NT2/D1 (cell line): ENCODE results near the gene GTF3A.
A peak's percentile ranks its signal among the peaks of the same experiment; 100 is the strongest.

ENCODE experiments used
- DNase-seq: peaks from one replicate; pipeline ENCODE4 v3.0.0-alpha.2; 2011; ENCODE audit warnings: low read depth, low spot score
- H3K27me3 ChIP-seq: 2 replicates; pipeline ENCODE4 v1.6.0; 2011; ENCODE audit warnings: mild to moderate bottlenecking; ENCODE audit not compliant: insufficient read length, insufficient read depth
- H3K36me3 ChIP-seq: 2 replicates; pipeline ENCODE4 v1.6.1; 2011; ENCODE audit warnings: mild to moderate bottlenecking, low read length, mixed read lengths; ENCODE audit not compliant: insufficient read depth, insufficient read length
- H3K4me1 ChIP-seq: 2 replicates; pipeline ENCODE4 v1.5.1; 2011; ENCODE audit not compliant: insufficient read depth, insufficient read length
- H3K4me3 ChIP-seq: 2 replicates; pipeline ENCODE4 v1.5.1; 2011; ENCODE audit warnings: low read depth; ENCODE audit not compliant: insufficient read length
- H3K9ac ChIP-seq: 2 replicates; pipeline ENCODE4 v1.6.0; 2011; ENCODE audit warnings: low read depth; ENCODE audit not compliant: insufficient read length
- H3K9me3 ChIP-seq: 2 replicates; pipeline ENCODE4 v1.5.1; 2011; ENCODE audit warnings: mild to moderate bottlenecking, low read length; ENCODE audit not compliant: insufficient read depth
- SUZ12 ChIP-seq: IDR thresholded peaks from 2 replicates; pipeline ENCODE4 v1.6.1; 2011; ENCODE audit not compliant: insufficient read length, insufficient read depth; ENCODE audit errors: extremely low read depth
- YY1 ChIP-seq: IDR thresholded peaks from 2 replicates; pipeline ENCODE4 v1.6.1; 2011; ENCODE audit not compliant: insufficient read length, insufficient read depth
- ZNF274 ChIP-seq: IDR thresholded peaks from 2 replicates; pipeline ENCODE4 v1.6.1; 2011; ENCODE audit warnings: mild to moderate bottlenecking, low read depth, low read length

GTF3A gene

DNA sequence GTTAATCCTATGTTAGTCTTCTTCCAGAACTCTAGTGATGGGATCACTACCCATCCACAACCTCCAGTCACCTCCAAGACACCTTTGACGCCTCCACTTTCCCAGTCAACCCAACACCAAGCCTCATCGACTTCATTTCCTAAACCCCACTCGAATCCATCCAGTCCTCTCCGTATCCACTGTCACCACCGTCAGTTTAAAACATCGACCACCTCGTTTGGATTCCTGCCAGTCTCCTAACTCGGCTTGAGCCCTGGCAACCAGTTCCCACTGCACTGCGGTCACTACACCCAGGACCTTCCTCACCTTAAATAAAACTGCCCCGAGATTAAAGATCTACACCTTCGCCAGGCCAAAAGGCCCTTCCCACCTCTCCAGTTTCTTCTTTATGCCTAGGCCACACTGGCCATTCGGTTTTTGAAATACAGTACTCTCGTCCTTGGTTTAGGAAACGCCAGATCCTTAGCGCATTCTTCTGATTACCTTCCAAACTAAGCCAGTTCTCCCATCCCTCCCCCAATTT is 24.7 kb downstream of the GTF3A start:
- H3K4me3 ChIP-seq = peak overlapping the region; percentile 89
- H3K4me1 ChIP-seq = no peaks in the 10 kb centered on the region
- H3K9me3 ChIP-seq = no peaks in the 10 kb centered on the region
- TF ChIP-seq YY1 = no peak
- no peak for TF ChIP-seq SUZ12
- no peak for TF ChIP-seq ZNF274
- H3K27me3 ChIP-seq = peaks cover 20% of the 10 kb centered on the region
- H3K9ac ChIP-seq = peak overlapping the region; percentile 86
- no peaks in the 10 kb centered on the region for H3K36me3 ChIP-seq
- no peak for DNase-seq

DNA sequence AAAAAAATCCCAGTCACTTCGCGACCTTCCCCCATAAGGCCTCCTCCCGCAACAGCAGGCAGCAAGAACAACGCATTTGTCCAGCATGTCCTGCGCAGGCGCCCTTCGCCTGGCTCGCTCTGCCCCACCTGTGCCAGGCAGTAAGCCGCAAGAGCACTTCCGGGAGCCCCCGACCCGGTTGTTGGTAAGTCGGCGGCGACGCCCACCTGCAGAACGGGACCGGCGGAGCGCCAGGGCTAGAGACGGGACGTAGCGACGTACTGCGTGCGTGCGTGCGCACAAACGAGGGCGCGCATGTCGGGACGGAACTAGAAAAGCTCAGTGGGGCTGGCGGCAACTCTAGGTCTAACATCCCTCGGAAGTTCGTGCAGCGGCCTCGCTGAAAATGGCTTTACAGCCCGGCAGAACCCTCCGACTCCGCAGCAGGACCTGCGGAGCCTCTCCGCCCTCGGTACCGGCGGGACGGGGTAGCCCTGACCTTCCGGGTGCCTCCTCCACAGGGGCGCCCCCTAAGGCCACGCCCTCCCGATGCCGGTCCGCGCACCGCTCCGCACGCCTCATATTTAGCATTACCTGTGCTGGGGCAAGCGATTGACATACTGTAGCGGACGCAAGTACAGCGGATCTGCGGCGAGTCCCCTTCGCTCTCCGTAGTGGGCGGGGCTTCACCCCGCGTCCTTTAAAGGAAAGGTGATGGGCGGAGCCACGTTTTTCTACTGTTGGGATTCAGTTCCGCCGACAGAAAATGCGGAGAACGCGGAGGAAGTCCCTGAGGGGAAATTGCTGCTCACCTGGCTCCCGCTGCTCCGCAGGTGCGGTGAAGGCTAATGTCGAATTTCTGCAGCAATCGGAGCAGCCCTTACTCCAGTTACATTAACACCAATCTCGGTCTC is 25.8 kb downstream of the GTF3A start, which contains the start of gene MTIF3:
Gene MTIF3 (minus strand): TSS at position 629 of the 893 bp plus-strand sequence. CDS start 10,116 bp downstream, outside the sequence.
- Histone ChIP-seq H3K9me3 (no peaks in the 10 kb centered on the region), H3K36me3 (no peaks in the 10 kb centered on the region), H3K4me1 (no peaks in the 10 kb centered on the region), H3K9ac (peak within 1 kb of the TSS; percentile 86), H3K4me3 (peak within 1 kb of the TSS; percentile 89), H3K27me3 (peaks cover 20% of the 10 kb centered on the region)
- TF ChIP-seq SUZ12 (no peak), YY1 (no peak), ZNF274 (no peak)
- DNase-seq = peak; percentile 87

DNA sequence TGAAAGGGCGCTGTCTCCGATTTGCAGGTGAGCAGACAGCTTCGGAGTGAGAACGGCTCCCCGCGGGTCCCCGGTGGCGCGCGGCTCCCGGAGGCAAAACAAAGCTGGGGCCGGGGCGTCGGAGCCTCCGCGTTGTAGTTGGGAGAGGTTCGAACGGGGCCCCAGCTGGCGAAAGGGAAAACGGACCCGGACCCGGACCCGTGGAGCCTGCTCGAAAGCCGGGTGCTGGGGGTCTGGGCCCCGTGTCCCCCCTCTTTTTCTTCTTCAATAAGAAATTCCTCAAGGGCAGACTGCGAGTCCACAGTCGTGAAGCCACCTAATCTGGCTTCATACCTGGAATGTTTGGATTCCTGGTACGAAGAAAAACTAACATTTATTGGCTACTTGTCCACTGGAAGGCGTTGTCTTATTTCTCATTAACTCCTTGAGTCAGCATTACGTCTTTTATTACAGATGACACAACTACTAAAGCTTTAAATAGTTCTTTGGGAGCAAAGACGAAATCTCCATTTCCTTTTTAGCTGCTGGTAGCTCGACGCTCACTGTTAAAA is 26.6 kb downstream of the GTF3A start:
- Histone ChIP-seq H3K27me3 (peaks cover 20% of the 10 kb centered on the region), H3K4me1 (no peaks in the 10 kb centered on the region), H3K36me3 (no peaks in the 10 kb centered on the region), H3K4me3 (peak overlapping the region; percentile 89), H3K9ac (peak overlapping the region; percentile 74), H3K9me3 (no peaks in the 10 kb centered on the region)
- DNase-seq = no peak
- TF ChIP-seq YY1 (no peak), ZNF274 (no peak)

DNA sequence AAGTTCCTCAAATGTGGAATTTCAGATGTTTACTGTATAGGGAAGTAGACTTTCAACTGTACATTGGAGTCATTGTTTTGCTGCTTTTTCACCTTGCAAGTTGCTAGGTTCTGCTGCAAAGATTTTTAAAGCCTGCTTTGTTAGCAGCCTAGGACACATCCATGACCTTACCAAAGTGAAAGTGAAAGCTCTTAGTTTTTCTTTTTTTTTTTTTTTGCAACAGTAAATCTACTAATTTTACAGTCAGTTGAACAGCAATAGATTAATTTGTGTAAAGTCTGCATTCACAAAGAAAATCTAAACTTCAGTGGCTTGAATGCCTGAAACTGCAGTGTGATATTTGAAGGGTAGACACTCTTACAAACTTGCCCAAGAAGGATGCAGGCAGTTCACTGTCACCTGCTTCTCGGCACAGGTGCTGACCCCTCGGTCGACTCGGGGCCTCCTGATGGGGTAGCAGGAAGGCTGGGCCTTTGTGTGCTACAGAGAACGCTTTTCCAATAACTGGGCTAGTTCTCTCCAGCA is 31.0 kb downstream of the GTF3A start:
- no peak overlapping the region for H3K9ac ChIP-seq
- TF ChIP-seq ZNF274 (no peak), YY1 (no peak), SUZ12 (no peak)
- no peaks in the 10 kb centered on the region for H3K36me3 ChIP-seq
- H3K27me3 ChIP-seq = peaks cover 20% of the 10 kb centered on the region
- no peak for DNase-seq
- H3K4me3 ChIP-seq = no peak overlapping the region
- no peaks in the 10 kb centered on the region for H3K4me1 ChIP-seq
- H3K9me3 ChIP-seq = no peaks in the 10 kb centered on the region

DNA sequence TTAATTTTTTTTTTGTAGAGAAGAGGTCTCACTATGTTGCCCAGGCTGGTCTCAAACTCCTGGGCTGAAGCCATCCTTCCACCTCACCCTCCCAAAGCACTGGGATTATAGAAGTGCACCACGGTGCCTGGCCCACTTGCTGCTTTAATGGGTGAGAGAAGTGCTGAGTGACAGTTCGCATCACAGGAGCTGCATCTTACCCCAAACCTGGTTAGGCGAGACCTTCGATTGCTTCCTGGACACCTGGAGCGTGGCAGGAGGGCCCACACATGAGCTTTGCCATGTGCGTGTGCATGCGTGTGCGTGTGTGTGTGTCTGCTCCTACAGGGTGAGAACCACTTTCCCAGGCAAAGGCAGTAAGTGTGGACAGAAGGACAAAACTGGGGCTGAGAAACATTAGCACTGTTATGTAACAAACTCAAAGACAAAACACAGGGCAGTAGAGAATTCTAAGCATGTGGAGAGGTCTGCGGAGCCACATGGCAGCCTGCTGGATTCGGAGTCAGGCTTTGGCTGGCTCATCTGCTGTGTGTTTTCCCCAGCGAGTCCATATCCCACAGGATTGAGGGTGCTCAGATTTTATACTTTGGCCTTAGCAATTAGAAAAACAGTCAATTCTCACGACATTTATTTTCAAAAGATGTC is 37.6 kb downstream of the GTF3A start:
- Histone ChIP-seq H3K9me3 (no peaks in the 10 kb centered on the region), H3K4me1 (peaks cover 2% of the 10 kb centered on the region), H3K27me3 (no peaks in the 10 kb centered on the region), H3K4me3 (no peak overlapping the region), H3K9ac (no peak overlapping the region), H3K36me3 (no peaks in the 10 kb centered on the region)
- no peak for DNase-seq
- no peak for TF ChIP-seq ZNF274

DNA sequence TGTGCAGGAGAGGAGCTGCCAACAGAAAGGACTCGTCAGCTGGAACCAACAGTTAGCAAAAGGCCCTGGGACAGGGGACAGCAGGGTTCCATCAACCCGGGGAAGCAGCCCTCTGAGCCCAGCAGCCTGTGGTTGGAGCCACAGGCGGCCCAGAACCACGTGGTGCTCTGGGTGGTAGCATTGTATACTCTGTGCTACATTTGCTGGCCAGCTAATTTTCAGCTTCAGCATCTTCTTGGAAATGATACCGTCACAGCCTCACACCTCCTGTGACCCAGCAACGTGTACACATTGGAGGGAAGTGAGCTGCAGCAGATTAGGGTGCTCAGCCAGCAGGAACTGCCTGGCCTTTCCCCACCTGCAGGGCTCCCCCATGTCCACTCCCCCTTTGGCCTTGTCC is 39.1 kb downstream of the GTF3A start:
- H3K9ac ChIP-seq = no peak overlapping the region
- no peaks in the 10 kb centered on the region for H3K9me3 ChIP-seq
- H3K4me3 ChIP-seq = no peak overlapping the region
- no peak for TF ChIP-seq ZNF274
- no peak for TF ChIP-seq YY1
- TF ChIP-seq SUZ12 = no peak
- H3K4me1 ChIP-seq = peaks cover 2% of the 10 kb centered on the region
- no peaks in the 10 kb centered on the region for H3K27me3 ChIP-seq
- DNase-seq = no peak
- no peaks in the 10 kb centered on the region for H3K36me3 ChIP-seq

DNA sequence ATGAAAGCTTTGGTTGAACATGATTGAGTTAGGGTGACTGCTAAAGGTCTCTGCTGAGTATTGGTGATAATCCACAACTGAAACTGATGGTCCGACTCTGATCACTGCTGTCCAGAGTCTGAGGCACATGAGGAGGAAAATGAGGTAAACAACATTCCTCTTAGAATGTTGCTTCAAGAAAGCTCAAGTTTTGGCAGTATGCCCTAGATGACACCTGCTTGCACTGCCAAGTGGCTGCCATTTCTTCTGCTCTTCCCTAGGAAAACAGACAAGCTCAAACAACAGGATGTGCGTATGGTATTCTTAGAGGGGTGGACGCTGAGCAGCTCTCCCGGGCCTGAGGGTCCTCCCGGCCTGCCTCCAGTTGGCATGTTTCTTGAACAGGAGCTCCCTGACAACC is 41.2 kb downstream of the GTF3A start:
- H3K4me1 ChIP-seq = peaks cover 2% of the 10 kb centered on the region
- no peak for DNase-seq
- TF ChIP-seq ZNF274 (no peak), YY1 (no peak), SUZ12 (no peak)
- H3K36me3 ChIP-seq = no peaks in the 10 kb centered on the region
- H3K27me3 ChIP-seq = no peaks in the 10 kb centered on the region
- H3K9ac ChIP-seq = no peak overlapping the region
- H3K9me3 ChIP-seq = no peaks in the 10 kb centered on the region
- H3K4me3 ChIP-seq = no peak overlapping the region
